Immature natural killer cell (primary cell): ENCODE data around the gene AMD1. TPM values are rescaled to one million over a fixed set of nuclear protein-coding genes. Genes with fewer than 3 reads are reported as not detected.

ENCODE experiments used
- DNase-seq, 3 donors: peaks; one replicate each; pipeline ENCODE4 v3.0.0; 2022; ENCODE audit warnings: mixed read lengths in 1 of 3
- H3K27ac Mint-ChIP-seq, 6 donors: one replicate each; pipeline ENCODE4 v1.8.0; 2020; ENCODE audit warnings: mixed read lengths in 6 of 6, mild to moderate bottlenecking in 5 of 6, inconsistent platforms in 4 of 6, moderate library complexity in 3 of 6
- H3K27me3 Mint-ChIP-seq, 3 donors: one replicate each; pipeline ENCODE4 v1.8.0; 2020 to 2021; ENCODE audit warnings: low read depth in 3 of 3, mild to moderate bottlenecking in 3 of 3, mixed read lengths in 3 of 3, moderate library complexity in 3 of 3, inconsistent platforms in 1 of 3
- H3K36me3 Mint-ChIP-seq, 3 donors: one replicate each; pipeline ENCODE4 v1.8.0; 2020; ENCODE audit warnings: mixed read lengths in 3 of 3, inconsistent platforms in 2 of 3, mild to moderate bottlenecking in 2 of 3
- H3K4me1 Mint-ChIP-seq, 2 donors: one replicate each; pipeline ENCODE4 v1.8.0; 2020; ENCODE audit warnings: inconsistent platforms in 2 of 2, mild to moderate bottlenecking in 2 of 2, mixed read lengths in 2 of 2, moderate library complexity in 1 of 2
- H3K4me3 Mint-ChIP-seq, 5 donors: one replicate each; pipeline ENCODE4 v1.8.0; 2020; ENCODE audit warnings: mild to moderate bottlenecking in 5 of 5, mixed read lengths in 5 of 5, inconsistent platforms in 3 of 5, moderate library complexity in 3 of 5
- H3K9me3 Mint-ChIP-seq, 6 donors: one replicate each; pipeline ENCODE4 v1.8.0; 2020; ENCODE audit warnings: mild to moderate bottlenecking in 6 of 6, mixed read lengths in 6 of 6, inconsistent platforms in 4 of 6, moderate library complexity in 3 of 6
- polyA plus RNA-seq, 3 donors: library from polyadenylated mRNA; unstranded; fragments of 300-500 nt; fragmentation: Illumina TruSeq; gene quantifications; one replicate each; pipeline ENCODE4 v1.2.3, GENCODE V29; 2021

The AMD1 gene
- polyA plus RNA-seq, 3 donors from 2014 or later, result 36.7 to 44.3 (median 42.2) TPM

DNA sequence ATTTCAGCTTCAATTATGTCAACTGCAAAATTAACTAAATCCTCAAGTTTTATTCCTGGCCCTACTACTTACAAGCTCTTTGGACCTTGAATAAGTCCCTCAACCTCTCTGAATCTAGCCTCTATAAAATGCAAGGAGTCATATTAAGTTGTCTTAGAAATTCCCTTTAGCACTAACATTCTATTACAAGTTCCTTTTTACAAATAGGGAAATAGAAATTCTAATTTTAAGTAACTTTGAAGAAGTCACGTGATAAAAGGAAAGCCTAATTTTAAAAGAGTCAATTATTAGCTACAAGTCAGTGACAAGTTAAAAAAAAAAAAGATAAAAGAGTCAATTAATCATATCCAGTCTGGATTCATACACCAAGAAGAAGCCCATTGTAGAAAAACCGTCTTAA is 59.3 kb downstream of the AMD1 start:
- Mint-ChIP-seq H3K9me3 (no peaks in the 10 kb centered on the region), H3K4me3 (no peak overlapping the region), H3K27ac (no peak overlapping the region), H3K27me3 (no peaks in the 10 kb centered on the region), H3K4me1 (no peaks in the 10 kb centered on the region), H3K36me3 (no peaks in the 10 kb centered on the region)
- DNase-seq, result no peak

DNA sequence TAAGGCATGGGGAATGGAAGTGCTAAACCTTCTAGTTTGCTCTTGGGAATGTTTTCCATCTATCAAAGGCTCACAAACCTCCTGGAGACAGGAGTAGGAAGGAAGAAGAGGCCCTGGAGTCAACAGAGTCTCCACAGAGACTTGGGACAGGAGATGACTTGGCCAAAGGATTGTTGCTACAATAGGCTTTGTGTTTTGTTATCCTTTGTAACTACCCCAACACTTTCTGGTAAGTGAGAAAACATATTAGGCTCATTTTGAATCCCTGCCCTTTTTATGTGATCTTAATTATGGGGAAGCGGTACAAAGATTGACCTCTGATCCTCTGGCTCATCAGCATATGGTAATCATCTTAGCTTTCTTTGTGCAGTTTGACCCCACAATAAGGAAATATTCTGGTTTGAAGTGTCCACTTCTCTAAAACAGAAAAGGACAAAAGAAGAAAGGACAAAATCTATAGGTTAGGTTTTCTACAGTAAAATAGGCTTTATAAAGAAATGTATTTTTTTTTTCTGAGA is 59.9 kb downstream of the AMD1 start:
- H3K36me3 Mint-ChIP-seq, result peaks cover 0 to 2% (median 0%) of the 10 kb centered on the region in 3 donors

DNA sequence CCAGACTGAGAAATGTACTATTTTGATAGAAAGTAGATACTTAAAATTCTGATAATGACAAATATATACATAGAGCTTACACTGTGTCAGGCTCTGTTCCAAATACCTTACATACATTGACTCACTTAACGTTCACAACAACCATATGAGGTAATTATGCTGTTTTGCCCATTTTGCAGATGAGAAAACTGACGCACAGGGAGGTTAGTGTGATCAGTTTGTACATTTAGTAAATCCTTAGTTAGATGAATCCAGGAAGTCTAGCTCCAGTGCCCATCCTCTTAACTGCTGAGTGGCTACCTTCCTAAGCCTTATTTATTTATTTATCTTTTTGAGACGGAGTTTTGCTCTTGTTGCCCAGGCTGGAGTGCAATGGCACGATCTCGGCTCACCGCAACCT is 60.6 kb downstream of the AMD1 start:
- Mint-ChIP-seq H3K27me3 (no peaks in the 10 kb centered on the region), H3K4me3 (no peak overlapping the region), H3K4me1 (peaks cover 4 to 6% of the 10 kb centered on the region in 2 donors)

More for the DNA sequence above, 59.9 kb downstream of the AMD1 start:
- DNase-seq, result no peak
- Mint-ChIP-seq H3K4me3 (no peak overlapping the region), H3K27ac (no peak overlapping the region), H3K4me1 (peaks cover 4 to 5% of the 10 kb centered on the region in 2 donors), H3K9me3 (no peaks in the 10 kb centered on the region), H3K27me3 (no peaks in the 10 kb centered on the region)

DNA sequence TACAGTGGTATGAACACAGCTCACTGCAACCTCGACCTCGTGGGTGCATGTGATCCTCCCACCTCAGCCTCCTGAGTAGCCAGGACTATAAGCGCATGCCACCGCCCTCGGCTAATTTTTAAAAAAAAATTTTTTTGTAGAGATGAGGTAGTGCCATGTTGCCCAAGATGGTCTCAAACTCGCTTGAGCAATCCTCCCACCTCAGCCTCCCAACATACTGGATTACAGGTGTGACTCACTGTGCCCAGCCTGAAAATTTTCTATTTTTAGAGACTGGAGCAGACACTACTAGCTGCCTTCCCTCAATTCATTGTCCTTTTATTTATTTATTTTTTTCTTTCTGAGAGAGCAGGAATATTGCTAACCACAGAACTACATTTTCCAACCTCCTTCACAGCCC is 63.6 kb downstream of the AMD1 start:
- Mint-ChIP-seq H3K36me3 (peaks cover 0 to 3% (median 0%) of the 10 kb centered on the region in 3 donors), H3K4me3 (no peak overlapping the region), H3K27me3 (peaks cover 0 to 2% (median 0%) of the 10 kb centered on the region in 3 donors), H3K9me3 (no peaks in the 10 kb centered on the region), H3K27ac (no peak overlapping the region), H3K4me1 (peaks cover 4 to 6% of the 10 kb centered on the region in 2 donors)
- DNase-seq, result no peak

More for the DNA sequence above, 60.6 kb downstream of the AMD1 start:
- no peaks in the 10 kb centered on the region for H3K9me3 Mint-ChIP-seq
- no peak for DNase-seq
- H3K36me3 Mint-ChIP-seq, result peaks cover 0 to 3% (median 0%) of the 10 kb centered on the region in 3 donors
- no peak overlapping the region for H3K27ac Mint-ChIP-seq

DNA sequence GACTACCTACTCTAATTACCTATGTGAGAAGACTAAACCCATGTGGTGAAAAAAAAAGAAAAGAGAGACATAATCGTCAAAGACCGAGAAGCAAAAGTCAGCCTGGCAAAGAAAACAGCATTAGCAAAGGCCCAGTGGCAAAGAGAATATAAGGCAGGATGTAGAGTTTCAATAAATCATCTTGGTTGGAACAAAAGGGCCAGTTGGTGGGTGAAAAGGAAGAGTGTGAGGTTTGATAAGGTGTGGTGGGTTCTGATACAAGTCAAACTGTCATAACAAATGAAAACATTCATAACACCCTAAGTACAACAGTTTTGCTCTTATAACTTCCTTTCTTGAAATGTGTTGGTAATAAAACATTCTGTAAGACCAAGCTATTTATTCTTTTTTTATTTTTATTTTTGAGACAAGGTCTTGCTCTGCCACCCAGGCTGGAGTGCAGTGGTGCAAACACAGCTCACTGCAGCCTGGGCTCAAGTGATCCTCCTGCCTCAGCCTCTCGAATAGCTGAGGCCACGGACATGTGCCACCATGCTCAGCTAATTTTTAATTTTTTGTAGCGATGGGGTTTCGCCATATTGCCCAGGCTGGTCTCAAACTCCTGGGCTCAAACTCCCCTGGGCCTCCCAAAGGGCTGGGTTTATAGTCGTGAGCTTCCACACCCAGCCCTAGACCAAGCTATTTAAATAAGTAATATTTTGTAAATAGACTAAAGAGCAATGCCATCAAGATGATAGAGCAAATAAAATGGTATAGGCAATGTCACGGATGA is 65.0 kb downstream of the AMD1 start:
- peaks cover 4 to 6% of the 10 kb centered on the region in 2 donors for H3K4me1 Mint-ChIP-seq
- H3K27me3 Mint-ChIP-seq, result peaks cover 0 to 2% (median 0%) of the 10 kb centered on the region in 3 donors
- H3K9me3 Mint-ChIP-seq, result no peaks in the 10 kb centered on the region
- peaks cover 0 to 3% (median 0%) of the 10 kb centered on the region in 3 donors for H3K36me3 Mint-ChIP-seq
- H3K4me3 Mint-ChIP-seq, result no peak overlapping the region
- DNase-seq, result no peak
- H3K27ac Mint-ChIP-seq, result no peak overlapping the region

DNA sequence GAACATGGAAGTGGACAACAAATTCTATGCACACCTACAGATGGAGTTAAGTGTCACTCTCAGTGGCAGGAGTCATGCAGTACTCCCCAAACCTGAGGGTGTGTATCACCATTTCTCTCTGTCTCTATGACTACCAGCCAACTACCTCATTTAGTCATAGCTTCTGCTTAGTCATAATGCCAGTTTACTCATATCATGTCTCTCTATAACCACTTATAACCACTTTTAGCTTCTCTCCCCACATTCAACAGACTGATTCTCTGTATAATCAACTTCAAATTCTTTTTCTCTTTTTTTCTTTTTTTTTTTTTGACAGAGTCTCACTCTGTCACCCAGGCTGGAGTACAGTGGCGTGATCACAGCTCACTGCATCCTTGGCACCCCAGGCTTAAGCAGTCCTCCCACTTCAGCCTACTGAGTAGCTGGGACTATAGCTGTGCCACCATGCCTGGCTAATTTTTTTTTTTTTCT is 70.1 kb downstream of the AMD1 start:
- DNase-seq, result no peak
- H3K4me1 Mint-ChIP-seq, result no peaks in the 10 kb centered on the region
- H3K36me3 Mint-ChIP-seq, result no peaks in the 10 kb centered on the region
- H3K27me3 Mint-ChIP-seq, result peaks cover 0 to 2% (median 0%) of the 10 kb centered on the region in 3 donors
- no peak overlapping the region for H3K4me3 Mint-ChIP-seq
- H3K9me3 Mint-ChIP-seq, result no peaks in the 10 kb centered on the region
- no peak overlapping the region for H3K27ac Mint-ChIP-seq

Other genes starting within 250 kb of the AMD1 start
- 1 to 10 TPM; 1.7 to 5.2 (median 2.4) TPM for gene CDK19, start 59.3 kb upstream of the AMD1 start, polyA plus RNA-seq
- 100 to 1,000 TPM in 2 of 3 donors, 10 to 100 TPM in 1; 91.1 to 141 (median 120) TPM for gene GTF3C6, start 83.9 kb downstream of the AMD1 start, polyA plus RNA-seq
- 10 to 100 TPM in 2 of 3 donors, 1 to 10 TPM in 1; 9.4 to 22.9 (median 19.9) TPM for gene RPF2, start 107.3 kb downstream of the AMD1 start, polyA plus RNA-seq
- not detected for gene SLC16A10, start 212.7 kb downstream of the AMD1 start, polyA plus RNA-seq